ENCODE results near the gene CD53.
"Not testable (repeated sequence)": the region's sequence is repeated elsewhere in the genome, so short reads cannot be mapped to it uniquely, and the experiment has no call there.

CD53 gene

GRCh38 chr1:110914676-110915075 lies 41.7 kb downstream of the CD53 start:
- no peak for DNase-seq (ENCODE audit: extremely low read depth in 1 of 2, low read depth in 1 of 2)

- DNase-seq (ENCODE audit: extremely low read depth in 1 of 2, low read depth in 1 of 2): no peak
Observed at GRCh38 chr1:110915804-110916203, 42.9 kb downstream of the CD53 start.

- no peak for DNase-seq (ENCODE audit: extremely low read depth in 1 of 2, low read depth in 1 of 2)
Observed at GRCh38 chr1:110916274-110916668, 43.3 kb downstream of the CD53 start.

- DNase-seq (ENCODE audit: extremely low read depth in 1 of 2, low read depth in 1 of 2): no peak
Observed at GRCh38 chr1:110916669-110917306, 43.8 kb downstream of the CD53 start.

GRCh38 chr1:110918016-110918415 lies 45.1 kb downstream of the CD53 start:
- no peak for DNase-seq (ENCODE audit: extremely low read depth in 1 of 2, low read depth in 1 of 2)

GRCh38 chr1:110921953-110922352 lies 49.0 kb downstream of the CD53 start:
- no peak for DNase-seq (ENCODE audit: extremely low read depth in 1 of 2, low read depth in 1 of 2)

- no peak for DNase-seq (ENCODE audit: extremely low read depth in 1 of 2, low read depth in 1 of 2)
Observed at GRCh38 chr1:110927484-110928075, 54.6 kb downstream of the CD53 start.

GRCh38 chr1:110928191-110928590 lies 55.2 kb downstream of the CD53 start:
- DNase-seq (ENCODE audit: extremely low read depth in 1 of 2, low read depth in 1 of 2): no peak

- DNase-seq (ENCODE audit: extremely low read depth in 1 of 2, low read depth in 1 of 2): no peak
Observed at GRCh38 chr1:110928904-110929303, 56.0 kb downstream of the CD53 start.

GRCh38 chr1:110931097-110931496 lies 58.1 kb downstream of the CD53 start:
- not testable (repeated sequence) for DNase-seq (ENCODE audit: extremely low read depth in 1 of 2, low read depth in 1 of 2)

- DNase-seq (ENCODE audit: extremely low read depth in 1 of 2, low read depth in 1 of 2): no peak
Observed at GRCh38 chr1:110936567-110936966, 63.6 kb downstream of the CD53 start.

- DNase-seq (ENCODE audit: extremely low read depth in 1 of 2, low read depth in 1 of 2): no peak
Observed at GRCh38 chr1:110944806-110945205, 71.9 kb downstream of the CD53 start.

- DNase-seq (ENCODE audit: extremely low read depth in 1 of 2, low read depth in 1 of 2): no peak
Observed at GRCh38 chr1:110945626-110946025, 72.7 kb downstream of the CD53 start.

- DNase-seq (ENCODE audit: extremely low read depth in 1 of 2, low read depth in 1 of 2): no peak
Observed at GRCh38 chr1:110948038-110948810, 75.3 kb downstream of the CD53 start.

Measured in activated CD8-positive, alpha-beta memory T cell treated with anti-CD3 and anti-CD28 coated beads for 1 hour (primary cell).